AG09319 (cell line): Measurements from ENCODE around the gene SLC1A7.

Experiments
- DNase-seq: peaks from one replicate; pipeline ENCODE4 v3.0.0-alpha.2; 2010; ENCODE audit warnings: low read depth; ENCODE audit errors: extremely low read depth
- TF ChIP-seq, protein P1 (sequence below): IDR thresholded peaks from 2 replicates; pipeline ENCODE4 v1.5.1; 2011; ENCODE audit warnings: low read depth, mild to moderate bottlenecking, inconsistent platforms, low read length, moderate library complexity

The SLC1A7 gene

DNA sequence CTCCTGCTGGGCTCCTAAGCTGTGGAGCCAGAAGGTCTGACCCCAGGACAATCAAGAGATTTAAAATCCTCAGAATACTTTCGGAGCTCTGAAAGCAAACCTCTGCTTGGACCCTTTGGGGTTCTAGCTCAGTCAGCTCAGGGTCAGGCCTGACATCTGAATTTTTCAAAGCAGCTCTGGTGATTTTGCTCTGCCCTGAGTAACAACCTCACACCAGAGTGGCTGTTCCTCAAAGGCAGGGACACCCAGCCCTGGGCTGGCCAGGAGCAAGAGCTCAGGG is 11.9 kb downstream of the SLC1A7 start:
- no peak for DNase-seq
- TF ChIP-seq, protein P1, sequence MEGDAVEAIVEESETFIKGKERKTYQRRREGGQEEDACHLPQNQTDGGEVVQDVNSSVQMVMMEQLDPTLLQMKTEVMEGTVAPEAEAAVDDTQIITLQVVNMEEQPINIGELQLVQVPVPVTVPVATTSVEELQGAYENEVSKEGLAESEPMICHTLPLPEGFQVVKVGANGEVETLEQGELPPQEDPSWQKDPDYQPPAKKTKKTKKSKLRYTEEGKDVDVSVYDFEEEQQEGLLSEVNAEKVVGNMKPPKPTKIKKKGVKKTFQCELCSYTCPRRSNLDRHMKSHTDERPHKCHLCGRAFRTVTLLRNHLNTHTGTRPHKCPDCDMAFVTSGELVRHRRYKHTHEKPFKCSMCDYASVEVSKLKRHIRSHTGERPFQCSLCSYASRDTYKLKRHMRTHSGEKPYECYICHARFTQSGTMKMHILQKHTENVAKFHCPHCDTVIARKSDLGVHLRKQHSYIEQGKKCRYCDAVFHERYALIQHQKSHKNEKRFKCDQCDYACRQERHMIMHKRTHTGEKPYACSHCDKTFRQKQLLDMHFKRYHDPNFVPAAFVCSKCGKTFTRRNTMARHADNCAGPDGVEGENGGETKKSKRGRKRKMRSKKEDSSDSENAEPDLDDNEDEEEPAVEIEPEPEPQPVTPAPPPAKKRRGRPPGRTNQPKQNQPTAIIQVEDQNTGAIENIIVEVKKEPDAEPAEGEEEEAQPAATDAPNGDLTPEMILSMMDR, result no peak

DNA sequence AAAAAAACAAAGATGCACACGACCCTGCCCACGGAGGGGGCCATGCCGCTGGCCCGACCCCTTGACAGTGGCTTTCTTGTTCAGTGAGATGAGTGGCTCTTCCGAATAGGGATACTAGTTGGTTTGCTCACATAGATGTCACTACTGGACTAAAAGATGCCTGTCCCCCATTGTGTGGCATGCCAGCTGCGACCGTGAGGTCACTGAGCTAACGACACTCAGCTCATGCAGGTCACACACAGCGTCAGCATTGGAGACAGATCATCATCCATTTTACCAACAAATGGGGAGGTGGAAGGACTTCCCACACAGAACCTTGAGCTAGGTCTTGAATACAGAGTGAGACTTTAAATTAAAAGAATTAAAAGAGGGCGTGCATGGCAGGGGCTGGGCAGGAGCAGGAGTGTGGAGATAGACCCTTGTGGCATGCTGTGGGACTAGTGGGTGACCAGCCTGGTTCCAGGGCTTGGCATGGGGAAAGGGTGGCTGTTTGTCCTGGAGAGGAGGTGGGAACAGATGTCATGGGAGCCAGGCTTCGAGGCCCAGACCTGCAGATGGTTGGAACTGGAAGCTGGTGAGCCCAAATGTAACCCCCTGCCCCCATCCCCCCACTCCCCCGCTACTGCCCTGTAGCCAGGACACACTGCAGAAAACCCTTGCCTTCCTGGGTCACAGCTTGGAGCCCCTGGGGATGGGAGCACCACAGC is 12.4 kb downstream of the SLC1A7 start:
- DNase-seq, result no peak
- TF ChIP-seq, protein P1, result no peak

DNA sequence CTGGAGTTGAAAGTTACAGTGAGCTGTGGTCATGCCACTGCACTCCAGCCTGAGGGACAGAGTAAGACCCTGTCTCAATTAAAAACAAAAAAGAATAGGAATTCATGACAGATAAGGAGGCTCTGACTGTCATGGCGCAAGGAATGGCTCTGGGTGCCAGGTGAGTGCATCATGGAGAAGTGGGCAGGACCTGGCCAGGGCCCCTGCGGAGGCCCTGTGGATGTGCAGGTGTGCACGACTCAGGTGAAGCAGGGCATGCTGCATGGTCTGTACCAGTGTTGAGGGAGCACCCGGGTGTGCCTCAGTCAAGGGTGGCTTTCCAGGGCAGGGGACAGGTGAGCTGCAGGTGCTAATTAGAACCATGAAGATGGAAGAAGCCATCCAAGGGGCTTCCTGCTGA is 14.0 kb downstream of the SLC1A7 start:
- TF ChIP-seq, protein P1, result no peak
- no peak for DNase-seq

DNA sequence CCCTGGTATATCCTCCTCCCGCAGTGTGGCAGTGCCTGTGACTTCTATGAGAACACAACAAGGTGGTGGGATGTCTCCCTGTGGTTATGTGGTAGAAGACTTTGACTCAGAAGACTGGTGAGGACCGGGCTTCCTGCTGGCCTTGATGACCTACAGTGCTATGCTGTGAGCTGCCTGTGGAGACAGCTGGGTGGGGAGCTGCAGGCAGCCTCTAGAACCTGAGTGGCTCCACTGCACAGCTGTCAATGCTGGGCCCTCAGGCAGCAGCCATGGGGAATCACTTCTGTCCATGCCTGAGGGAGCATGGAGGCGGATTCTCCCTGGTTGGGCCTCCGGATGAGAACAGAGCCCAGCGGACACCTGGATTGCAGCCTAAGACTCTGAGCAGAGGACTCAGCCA is 14.9 kb downstream of the SLC1A7 start:
- no peak for DNase-seq
- TF ChIP-seq, protein P1, result no peak

DNA sequence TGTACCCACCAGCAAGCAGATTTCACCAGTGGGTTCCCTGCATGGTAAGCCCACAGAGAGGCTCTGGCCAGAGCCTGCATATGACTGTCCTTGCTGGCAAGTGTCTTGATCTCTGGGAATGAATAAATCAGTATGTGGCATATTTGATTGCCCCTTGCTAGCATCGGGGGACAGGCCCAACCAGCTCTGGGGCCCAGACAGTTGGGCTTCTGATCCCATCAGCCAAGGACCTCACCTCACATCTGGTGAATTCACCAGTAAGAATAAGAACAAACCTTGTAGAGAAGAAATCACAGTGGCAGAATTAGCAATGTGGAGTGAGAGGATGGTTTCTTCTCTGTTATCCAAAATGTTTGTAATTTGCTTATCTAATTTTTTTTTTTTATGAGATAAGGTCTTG is 15.9 kb downstream of the SLC1A7 start:
- no peak for DNase-seq
- TF ChIP-seq, protein P1, result no peak

DNA sequence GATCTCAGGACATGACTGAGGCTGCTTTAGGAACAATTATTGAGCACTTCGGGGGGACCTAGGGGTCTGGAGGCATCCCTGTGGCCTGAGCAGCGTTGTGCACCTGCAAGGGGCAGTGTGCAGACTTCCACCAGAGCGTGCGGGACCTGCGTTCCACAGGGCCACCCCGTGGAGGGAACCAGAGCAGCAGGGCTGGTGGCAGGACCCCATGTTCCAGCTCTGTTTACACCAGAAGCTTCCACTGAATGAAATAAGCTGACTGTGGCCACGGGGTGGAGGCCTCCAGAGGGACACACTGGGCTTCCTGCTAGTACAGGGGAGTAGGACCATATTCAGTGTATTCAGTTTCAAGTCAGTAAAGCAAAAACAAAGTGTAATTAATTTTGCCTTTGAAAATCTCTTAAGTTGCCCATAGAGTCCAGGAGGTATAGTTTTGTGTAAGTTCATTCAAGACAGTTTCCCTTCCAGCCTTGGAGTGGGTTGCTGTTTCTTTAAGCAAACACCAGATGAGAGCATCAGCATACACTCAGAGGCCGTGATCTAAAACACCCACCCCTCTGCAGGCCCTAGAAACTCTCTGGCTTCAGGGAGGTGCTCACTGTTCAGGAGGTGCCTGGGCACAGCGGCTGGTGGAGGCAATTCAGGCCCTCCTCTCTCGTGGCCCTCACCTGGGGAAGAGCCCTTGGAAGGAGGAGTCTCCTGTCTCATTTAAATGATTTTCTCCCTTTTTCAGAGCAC is 16.6 kb downstream of the SLC1A7 start:
- TF ChIP-seq, protein P1, result no peak
- DNase-seq, result no peak

DNA sequence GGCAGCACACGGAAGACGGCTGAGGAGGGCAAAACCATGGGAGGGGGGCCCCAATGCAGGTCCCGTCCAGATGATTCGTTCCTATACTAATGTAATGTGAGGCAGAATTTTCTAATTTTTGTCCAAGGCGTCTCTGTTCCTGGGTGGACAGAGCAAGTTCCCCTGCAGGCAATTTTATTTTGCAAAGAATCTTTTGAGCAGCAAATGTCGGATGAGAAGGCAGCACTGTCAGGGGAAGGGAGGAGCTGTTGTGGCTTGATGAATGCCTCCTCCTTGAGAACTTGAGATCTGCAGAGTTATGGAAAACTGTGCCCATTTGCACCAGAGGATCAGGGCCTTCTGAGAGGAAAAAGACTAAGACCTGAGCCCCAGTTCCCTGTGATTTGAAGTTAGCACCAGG is 17.3 kb downstream of the SLC1A7 start:
- no peak for DNase-seq
- TF ChIP-seq, protein P1, result no peak
